Measurements from ENCODE around the gene ITGA7. TPM values are rescaled to one million over a fixed set of nuclear protein-coding genes. Genes with fewer than 3 reads are reported as not detected.

ITGA7 gene
- total and polyA plus RNA-seq, 2 of the 4 experiments (the other 2 are of a cell fraction), result 3.9 to 15.7 TPM

DNA sequence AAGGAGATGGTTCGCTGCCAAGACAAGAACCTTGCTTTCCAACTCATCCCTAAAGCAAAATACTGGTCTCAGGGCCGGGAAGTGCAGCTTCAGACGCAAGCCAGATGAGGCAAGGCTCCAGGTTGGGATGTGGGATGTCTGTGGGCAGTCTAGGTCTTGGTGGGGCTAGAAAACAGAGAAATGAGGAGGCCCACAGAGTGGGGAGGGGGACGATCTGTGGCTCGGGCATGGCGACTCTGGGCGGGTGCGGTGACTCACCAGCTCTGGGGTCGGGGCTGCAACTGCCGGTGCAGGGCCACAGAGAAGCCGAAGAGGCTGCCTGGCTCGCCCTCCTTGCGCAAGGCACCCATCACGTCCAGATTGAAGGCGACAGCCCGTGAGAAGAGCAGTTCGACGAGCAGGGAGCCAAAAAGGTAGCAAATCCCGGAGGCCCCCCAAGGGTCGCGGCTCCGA lies 459 bp downstream of the ITGA7 start:
- in situ Hi-C loops (cut with MboI; ENCODE audit: low sequenced_read_pairs), result no loop called here
- Histone ChIP-seq H3K9me3 (ENCODE audit: control insufficient read depth, insufficient read depth, low read length) (no peaks in the 10 kb centered on the region), H3K27me3 (ENCODE audit: control insufficient read depth, insufficient read depth, low read length) (peaks cover 25% of the 10 kb centered on the region), H2BK5ac (ENCODE audit: low read depth, low read length, poor library complexity, severe bottlenecking) (no peak overlapping the region), H3K18ac (ENCODE audit: low read depth, low read length) (no peak overlapping the region), H3K9me1 (ENCODE audit: insufficient read depth, low read length) (no peaks in the 10 kb centered on the region; the same call in 1 of the 2 replicates), H3K56ac (ENCODE audit: extremely low read depth, insufficient read depth, low read length) (no peak overlapping the region), H3K14ac (replicated peaks; ENCODE audit: low read depth, low read length) (no peak overlapping the region), H2AK9ac (replicated peaks; ENCODE audit: low read depth, low read length, poor library complexity) (peak overlapping the region; percentile 23), H3K23ac (ENCODE audit: low read depth, low read length) (no peak overlapping the region), H4K5ac (ENCODE audit: low read depth, low read length) (no peak overlapping the region), H3K9ac (ENCODE audit: low read depth, low read length) (no peak overlapping the region), H3K36me3 (ENCODE audit: control insufficient read depth, insufficient read depth, low read length) (no peaks in the 10 kb centered on the region), H2AK5ac (ENCODE audit: low read depth, low read length) (no peak overlapping the region), H2BK20ac (ENCODE audit: low read depth, low read length) (no peak overlapping the region), H3K4me2 (ENCODE audit: low read depth, low read length) (peak overlapping the region; percentile 84), H3K79me1 (ENCODE audit: low read depth in 1 of 2, low read length in 2 of 2) (no peaks in the 10 kb centered on the region), H3K4me3 (ENCODE audit: insufficient read depth, low read depth, low read length) (peak overlapping the region; percentile 74), H4K91ac (ENCODE audit: insufficient read depth, low read depth, low read length) (no peak overlapping the region), H2BK15ac (ENCODE audit: low read depth, low read length) (no peak overlapping the region), H4K20me1 (ENCODE audit: insufficient read depth, low read length) (no peaks in the 10 kb centered on the region), H3K4ac (ENCODE audit: low read depth, low read length) (no peak overlapping the region), H2AFZ (replicated peaks; ENCODE audit: low read length, poor library complexity) (peak overlapping the region; percentile 91), H2BK120ac (ENCODE audit: low read depth, low read length) (no peak overlapping the region), H4K8ac (ENCODE audit: low read depth in 2 of 2, low read length in 2 of 2) (no peak overlapping the region), H3K4me1 (ENCODE audit: control insufficient read depth, insufficient read depth, low read length) (peaks cover 3% of the 10 kb centered on the region; the same call in 1 of the 2 replicates), H3K27ac (ENCODE audit: insufficient read depth, low read length) (no peak overlapping the region)
- intact Hi-C loops (cut with micrococcal nuclease), result no loop called here
- DNase-seq (no peak), ATAC-seq (ENCODE audit: low read depth) (peak; percentile 19)
- no TSS peak for BruUV-seq (replicated peaks)
- CTCF ChIA-PET, result no interaction called here
- POLR2A ChIA-PET (ENCODE audit: unreplicated experiment), result no interaction called here
- 5% methylated on average over 12 of the region's 22 CpGs; no CpG with 5 or more reads in 1 of the 2 experiments for WGBS, 2 experiments (ENCODE audit: extremely low coverage in 2 of 2, insufficient read length in 1 of 2)
- TF ChIP-seq POLR2A (IDR thresholded peaks at IDR 0.05; ENCODE audit: low read depth, low read length) (no peak), CEBPB (IDR thresholded peaks at IDR 0.05; ENCODE audit: low read depth, low read length) (peak; percentile 81)
- dilution Hi-C loops (cut with HindIII; ENCODE audit: low sequenced_read_pairs, unreplicated experiment), result no loop called here

Data from IMR-90 (cell line).